ENCODE data around the gene HEPHL1.

DNA sequence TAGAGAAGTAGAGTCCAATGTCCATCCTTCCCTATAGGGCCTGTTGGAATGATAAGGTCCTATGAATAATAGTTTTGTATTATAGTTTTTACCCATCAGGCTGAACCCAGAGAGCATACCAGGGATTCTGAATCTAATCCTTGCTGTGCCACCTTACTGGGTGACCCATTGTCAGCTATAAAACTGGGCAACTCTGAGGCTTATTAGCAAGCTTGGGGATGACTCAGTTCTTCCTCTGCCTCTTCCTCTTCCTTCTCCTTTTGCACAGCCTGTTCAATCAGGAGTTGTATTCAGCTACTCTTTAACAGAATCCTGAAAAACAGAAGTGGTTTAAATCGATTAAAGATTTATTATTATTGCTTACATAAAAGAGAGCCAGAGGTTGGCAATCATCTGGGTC lies 8.9 kb downstream of the HEPHL1 start:
- TF ChIP-seq CTCF (IDR thresholded peaks at IDR 0.05 in 2 of 3, conservative IDR thresholded peaks at IDR 0.05 in 1 of 3; ENCODE audit: borderline replicate concordance in 1 of 3, insufficient read depth in 1 of 3, low read depth in 2 of 3, low read length in 2 of 3) (no peak), TCF7L2 (IDR thresholded peaks at IDR 0.05; ENCODE audit: borderline replicate concordance, extremely low read depth, insufficient read depth, insufficient read length) (no peak), EZH2 (IDR thresholded peaks at IDR 0.05) (no peak), SIN3A (IDR thresholded peaks at IDR 0.05; ENCODE audit: low read depth) (no peak)

All from HCT116 (cell line).